Measurements from ENCODE around the gene CATSPER4. TPM values are rescaled to one million over a fixed set of nuclear protein-coding genes. Genes with fewer than 3 reads are reported as not detected.
"Not testable (repeated sequence)": the region's sequence is repeated elsewhere in the genome, so short reads cannot be mapped to it uniquely, and the experiment has no call there.

The CATSPER4 gene
- total RNA-seq, 6 donors from 2014 or later = not detected

DNA sequence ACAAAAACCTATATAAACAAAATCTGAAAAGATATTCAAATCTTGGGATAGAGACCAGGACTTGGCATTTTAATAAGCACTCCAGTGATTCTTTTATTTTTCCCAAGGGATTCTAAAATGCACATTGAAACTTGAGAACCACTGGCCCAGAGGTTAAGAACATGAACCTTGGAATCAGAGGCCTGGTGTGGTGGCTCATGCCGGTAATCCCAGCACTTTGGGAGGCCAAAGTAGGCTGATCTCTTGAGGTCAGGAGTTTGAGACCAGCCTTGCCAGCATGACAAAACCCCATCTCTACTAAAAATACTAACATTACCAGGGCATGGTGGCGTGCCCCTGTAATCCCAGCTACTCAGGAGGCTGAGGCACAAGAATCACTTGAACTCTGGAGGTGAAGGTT, 30.7 kb downstream of the CATSPER4 start:
- Histone ChIP-seq H3K4me1 (peaks cover 9 to 13% (median 12%) of the 10 kb centered on the region in 4 donors), H3K36me3 (no peaks in the 10 kb centered on the region), H3K27me3 (peaks cover 0 to under 1% (median 0%) of the 10 kb centered on the region in 4 donors), H3K27ac (no peak overlapping the region), H3K4me3 (no peak overlapping the region), H3K9me3 (no peaks in the 10 kb centered on the region)
- 90 to 100% methylated on average over 2 of the region's 2 CpGs for WGBS, 2 donors
- DNase-seq (no peak), ATAC-seq (ENCODE audit: low FRiP score in 2 of 2) (no peak)
- TF ChIP-seq EP300 (IDR thresholded peaks at IDR 0.05) (no peak), POLR2AphosphoS5 (IDR thresholded peaks at IDR 0.05) (no peak), CTCF (IDR thresholded peaks at IDR 0.05) (no peak), POLR2A (IDR thresholded peaks at IDR 0.05) (no peak)

DNA sequence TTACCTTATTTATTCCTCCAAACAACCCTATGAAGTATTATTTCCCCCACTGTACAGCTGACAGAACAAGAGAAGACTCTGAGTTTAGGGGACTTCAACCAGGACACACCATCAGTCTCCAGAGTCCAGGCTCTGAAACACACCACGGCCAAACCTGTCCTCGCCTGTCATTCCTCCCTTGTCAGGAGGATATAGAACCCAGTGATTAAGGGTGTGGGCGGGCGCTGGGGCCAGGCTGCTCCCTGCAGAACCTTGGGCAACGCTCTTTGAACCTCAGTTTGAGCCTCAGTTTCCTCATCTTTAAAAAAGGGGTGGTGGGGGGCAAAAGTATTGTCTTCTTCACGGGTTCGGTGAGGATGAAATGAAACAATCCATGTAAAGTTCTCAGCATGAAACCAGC, 34.2 kb downstream of the CATSPER4 start:
- Histone ChIP-seq H3K9me3 (no peaks in the 10 kb centered on the region), H3K27ac (no peak overlapping the region), H3K36me3 (no peaks in the 10 kb centered on the region), H3K4me3 (peak overlapping the region in 3 of 4 donors; percentile 35 to 51 (median 49)), H3K27me3 (peaks cover 0 to 5% (median 0%) of the 10 kb centered on the region in 4 donors), H3K4me1 (peaks cover 9 to 16% (median 12%) of the 10 kb centered on the region in 4 donors)
- 84% methylated on average over 4 to 7 of the region's 7 CpGs for WGBS, 2 donors
- DNase-seq (no peak), ATAC-seq (ENCODE audit: low FRiP score in 2 of 2) (no peak)
- no peak for TF ChIP-seq EP300 (IDR thresholded peaks at IDR 0.05)
- TF ChIP-seq POLR2AphosphoS5 (IDR thresholded peaks at IDR 0.05) = no peak
- TF ChIP-seq POLR2A (IDR thresholded peaks at IDR 0.05) = no peak
- no peak for TF ChIP-seq CTCF (IDR thresholded peaks at IDR 0.05)

DNA sequence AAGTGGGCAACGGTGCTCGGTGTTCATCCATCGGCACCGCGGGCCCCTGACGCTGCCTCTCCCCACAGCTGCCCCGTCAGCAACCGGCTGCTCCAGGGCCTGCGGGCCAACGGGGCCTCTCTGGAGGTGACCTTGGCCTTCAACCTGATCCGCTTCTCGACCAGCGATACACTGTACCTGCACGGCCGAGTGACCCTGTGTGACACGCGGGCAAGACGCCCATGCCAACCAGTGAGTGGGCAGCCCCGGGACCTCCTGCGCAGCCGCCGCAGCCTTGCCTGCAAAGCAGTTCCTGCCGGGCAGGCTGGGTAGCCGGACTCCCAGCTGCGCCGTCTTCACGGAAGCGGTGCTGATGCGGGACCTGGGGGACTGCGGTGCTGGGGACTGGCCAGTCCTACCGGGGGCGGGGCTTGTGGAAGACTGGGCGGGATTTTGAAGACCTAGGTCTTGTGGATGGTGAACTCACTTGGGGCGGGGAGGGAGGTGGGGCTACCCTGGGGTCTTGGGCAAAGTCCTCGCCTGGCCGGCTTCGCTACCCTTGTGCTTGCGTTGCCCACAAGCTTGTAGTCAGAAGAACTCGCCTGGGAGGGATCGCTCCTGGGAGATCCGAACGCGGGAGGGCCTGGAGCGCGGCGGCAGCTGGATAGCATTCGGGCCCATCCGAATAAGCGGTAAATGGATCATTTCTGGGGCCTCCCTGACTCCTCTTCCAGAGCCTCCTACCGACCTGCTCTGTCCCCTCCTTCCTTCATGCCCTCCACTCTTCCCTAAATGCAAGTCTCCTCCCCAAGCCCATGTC, 34.8 kb downstream of the CATSPER4 start:
- H3K27me3 ChIP-seq = peaks cover 0 to 5% (median 0%) of the 10 kb centered on the region in 4 donors
- H3K27ac ChIP-seq = no peak overlapping the region
- no peaks in the 10 kb centered on the region for H3K36me3 ChIP-seq
- ATAC-seq (ENCODE audit: low FRiP score in 2 of 2) (peak; percentile 77 to 89), DNase-seq (peak; percentile 84 to 89)
- peaks cover 9 to 16% (median 12%) of the 10 kb centered on the region in 4 donors for H3K4me1 ChIP-seq
- H3K9me3 ChIP-seq = no peaks in the 10 kb centered on the region
- 12 to 14% methylated on average over 21 to 49 of the region's 50 CpGs for WGBS, 2 donors
- peak overlapping the region in 3 of 4 donors; percentile 35 to 51 (median 49) for H3K4me3 ChIP-seq
- TF ChIP-seq POLR2A (IDR thresholded peaks at IDR 0.05) (peak in 1 of 4 donors; percentile 22), EP300 (IDR thresholded peaks at IDR 0.05) (no peak)

DNA sequence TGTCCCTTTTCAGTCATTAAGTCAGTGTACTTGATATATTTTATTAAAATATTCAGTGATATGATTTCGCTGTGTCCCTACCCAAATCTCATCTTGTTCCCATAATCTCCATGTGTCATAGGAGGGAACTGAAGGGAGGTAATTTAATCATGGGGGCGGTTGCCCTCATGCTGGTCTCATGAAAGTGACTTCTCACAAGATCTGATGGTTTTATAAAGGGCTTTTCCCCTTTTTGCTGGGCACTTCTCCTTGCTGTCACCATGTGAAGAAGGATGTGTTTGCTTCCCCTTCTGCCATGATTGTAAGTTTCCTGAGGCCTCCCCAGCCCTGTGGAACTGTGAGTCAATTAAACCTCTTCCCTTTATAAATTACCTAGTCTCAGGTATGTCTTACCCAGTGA, 40.3 kb downstream of the CATSPER4 start:
- ATAC-seq (ENCODE audit: low FRiP score in 2 of 2); H3K4me3 ChIP-seq; H3K9me3 ChIP-seq; H3K36me3 ChIP-seq; DNase-seq; H3K27me3 ChIP-seq; H3K27ac ChIP-seq: not testable (repeated sequence)
- 81 to 93% methylated on average over 2 of the region's 2 CpGs for WGBS, 2 donors
- peaks cover 3 to 12% (median 10%) of the 10 kb centered on the region in 4 donors for H3K4me1 ChIP-seq

GRCh38 chr1:26233903-26234643, 43.7 kb downstream of the CATSPER4 start, which contains the start of gene CEP85:
TSS of gene CEP85 (plus strand) at chr1:26234200. CDS start at chr1:26239784, 5,584 bp downstream.
- 0% methylated on average over 40 to 68 of the region's 73 CpGs for WGBS, 2 donors
- H3K36me3 ChIP-seq = no peaks in the 10 kb centered on the region
- TF ChIP-seq POLR2A (IDR thresholded peaks at IDR 0.05) = peak in 3 of 4 donors; percentile 41 to 96 (median 89)
- TF ChIP-seq POLR2AphosphoS5 (IDR thresholded peaks at IDR 0.05) = peak; percentile 46 to 67
- TF ChIP-seq EP300 (IDR thresholded peaks at IDR 0.05) = no peak
- TF ChIP-seq CTCF (IDR thresholded peaks at IDR 0.05) = peak; percentile 70 to 96 (median 87)
- no peaks in the 10 kb centered on the region for H3K27me3 ChIP-seq
- peak within 1 kb of the TSS; percentile 66 to 84 (median 74) for H3K4me3 ChIP-seq
- DNase-seq (peak; percentile 98 to 99), ATAC-seq (ENCODE audit: low FRiP score in 2 of 2) (peak; percentile 99 to 100)
- H3K27ac ChIP-seq = peak within 1 kb of the TSS; percentile 79 to 95 (median 90)
- no peaks in the 10 kb centered on the region for H3K9me3 ChIP-seq
- peaks cover 4 to 9% (median 6%) of the 10 kb centered on the region in 4 donors for H3K4me1 ChIP-seq

All from upper lobe of left lung (tissue), 6 donors.